Measurements from ENCODE around the gene AGPAT2. TPM values are rescaled to one million over a fixed set of nuclear protein-coding genes. Genes with fewer than 3 reads are reported as not detected.

The AGPAT2 gene
- total and polyA plus RNA-seq, 2 of the 4 experiments (the other 2 are of a cell fraction): 16.1 to 39.5 TPM

GRCh38 chr9:136720251-136720897 is 33.1 kb upstream of the AGPAT2 start:
- Histone ChIP-seq H3K14ac (replicated peaks; ENCODE audit: low read depth, low read length) (no peak overlapping the region), H2BK5ac (ENCODE audit: low read depth, low read length, poor library complexity, severe bottlenecking) (no peak overlapping the region), H3K27ac (ENCODE audit: insufficient read depth, low read length) (no peak overlapping the region), H2AK9ac (replicated peaks; ENCODE audit: low read depth, low read length, poor library complexity) (peak overlapping the region; percentile 1), H3K27me3 (ENCODE audit: control insufficient read depth, insufficient read depth, low read length) (no peaks in the 10 kb centered on the region), H4K91ac (ENCODE audit: insufficient read depth, low read depth, low read length) (no peak overlapping the region), H2BK120ac (ENCODE audit: low read depth, low read length) (no peak overlapping the region), H3K36me3 (ENCODE audit: control insufficient read depth, insufficient read depth, low read length) (peaks cover 36% of the 10 kb centered on the region), H3K4ac (ENCODE audit: low read depth, low read length) (no peak overlapping the region), H4K20me1 (ENCODE audit: insufficient read depth, low read length) (peaks cover 55% of the 10 kb centered on the region), H3K9me1 (ENCODE audit: insufficient read depth, low read length) (peaks cover 4% of the 10 kb centered on the region; the same call in 1 of the 2 replicates), H4K5ac (ENCODE audit: low read depth, low read length) (no peak overlapping the region), H3K4me3 (ENCODE audit: insufficient read depth, low read depth, low read length) (no peak overlapping the region), H3K79me1 (ENCODE audit: low read depth in 1 of 2, low read length in 2 of 2) (peaks cover 0 to 26% of the 10 kb centered on the region in 2 experiments; a peak in 3 of 4 replicates), H3K56ac (ENCODE audit: extremely low read depth, insufficient read depth, low read length) (no peak overlapping the region), H3K18ac (ENCODE audit: low read depth, low read length) (no peak overlapping the region), H3K9me3 (ENCODE audit: control insufficient read depth, insufficient read depth, low read length) (no peaks in the 10 kb centered on the region), H3K23ac (ENCODE audit: low read depth, low read length) (no peak overlapping the region), H2AK5ac (ENCODE audit: low read depth, low read length) (no peak overlapping the region), H3K4me1 (ENCODE audit: control insufficient read depth, insufficient read depth, low read length) (peaks cover 10% of the 10 kb centered on the region), H2BK20ac (ENCODE audit: low read depth, low read length) (no peak overlapping the region), H2BK15ac (ENCODE audit: low read depth, low read length) (no peak overlapping the region), H4K8ac (ENCODE audit: low read depth in 2 of 2, low read length in 2 of 2) (no peak overlapping the region), H3K4me2 (ENCODE audit: low read depth, low read length) (no peak overlapping the region), H3K9ac (ENCODE audit: low read depth, low read length) (no peak overlapping the region), H2AFZ (replicated peaks; ENCODE audit: low read length, poor library complexity) (peak overlapping the region; percentile 63)
- ChIA-PET POLR2A (ENCODE audit: unreplicated experiment) (interaction anchor here (0.6 kb wide), 1 partner anchor 15 kb away, joined by 3 read pairs; no protein-coding TSS in a partner anchor), CTCF (no interaction called here)
- intact Hi-C loops (cut with micrococcal nuclease) (no loop called here), in situ Hi-C loops (cut with MboI; ENCODE audit: low sequenced_read_pairs) (no loop called here), dilution Hi-C loops (cut with HindIII; ENCODE audit: low sequenced_read_pairs, unreplicated experiment) (no loop called here)
- 50% methylated on average over 1 of the region's 20 CpGs; no CpG with 5 or more reads in 1 of the 2 experiments for WGBS, 2 experiments (ENCODE audit: extremely low coverage in 2 of 2, insufficient read length in 1 of 2)
- ATAC-seq (ENCODE audit: low read depth): peak; percentile 33
- TF ChIP-seq USF2 (IDR thresholded peaks at IDR 0.05; ENCODE audit: low read depth, low read length) (peak; percentile 44; the same call in 1 of the 2 replicates), SMC3 (IDR thresholded peaks at IDR 0.05; ENCODE audit: low read depth, low read length) (no peak)
- no peak for DNase-seq
- no TSS peak for BruUV-seq (replicated peaks)

Data from IMR-90 (cell line).